ENCODE results near the gene LRRC25. TPM values are rescaled to one million over a fixed set of nuclear protein-coding genes. Genes with fewer than 3 reads are reported as not detected.
A peak's percentile ranks its signal among the peaks of the same experiment; 100 is the strongest.

The LRRC25 gene
- total RNA-seq, 3 donors from 2014 or later, result not detected

- ATAC-seq, result no peak
- no peaks in the 10 kb centered on the region for H3K36me3 Mint-ChIP-seq (ENCODE audit: insufficient read depth)
- no peaks in the 10 kb centered on the region for H3K27me3 Mint-ChIP-seq (ENCODE audit: low read depth)
- DNase-seq, result no peak
- H3K4me1 Mint-ChIP-seq (ENCODE audit: low read depth), result peaks cover 59% of the 10 kb centered on the region
- H3K4me3 Mint-ChIP-seq, result no peak overlapping the region
- H3K9me3 Mint-ChIP-seq, result no peaks in the 10 kb centered on the region
Measured at GRCh38 chr19:18423258-18424020, 26.0 kb upstream of the LRRC25 start.

- DNase-seq (no peak), ATAC-seq (no peak)
- H3K36me3 Mint-ChIP-seq (ENCODE audit: insufficient read depth), result no peaks in the 10 kb centered on the region
- H3K27me3 Mint-ChIP-seq (ENCODE audit: low read depth), result no peaks in the 10 kb centered on the region
- H3K4me3 Mint-ChIP-seq, result peak overlapping the region; percentile 91
- H3K9me3 Mint-ChIP-seq, result no peaks in the 10 kb centered on the region
- H3K4me1 Mint-ChIP-seq (ENCODE audit: low read depth), result peaks cover 64% of the 10 kb centered on the region
Measured at GRCh38 chr19:18422530-18423191, 25.2 kb upstream of the LRRC25 start.

- Mint-ChIP-seq H3K4me1 (ENCODE audit: low read depth) (peaks cover 72% of the 10 kb centered on the region), H3K36me3 (ENCODE audit: insufficient read depth) (no peaks in the 10 kb centered on the region), H3K4me3 (peak overlapping the region; percentile 91), H3K27me3 (ENCODE audit: low read depth) (peaks cover 3% of the 10 kb centered on the region), H3K9me3 (no peaks in the 10 kb centered on the region)
- no peak for ATAC-seq
- no peak for DNase-seq
Measured at GRCh38 chr19:18421371-18421959, 24.0 kb upstream of the LRRC25 start.

GRCh38 chr19:18420930-18421329 lies 23.5 kb upstream of the LRRC25 start:
- Mint-ChIP-seq H3K36me3 (ENCODE audit: insufficient read depth) (no peaks in the 10 kb centered on the region), H3K4me3 (peak overlapping the region; percentile 91), H3K9me3 (no peaks in the 10 kb centered on the region), H3K4me1 (ENCODE audit: low read depth) (peaks cover 74% of the 10 kb centered on the region), H3K27me3 (ENCODE audit: low read depth) (peaks cover 7% of the 10 kb centered on the region)
- ATAC-seq, result no peak
- no peak for DNase-seq

- ATAC-seq, result peak; percentile 32 to 40
- H3K9me3 Mint-ChIP-seq, result no peaks in the 10 kb centered on the region
- H3K27me3 Mint-ChIP-seq (ENCODE audit: low read depth), result peaks cover 10% of the 10 kb centered on the region
- peak overlapping the region; percentile 91 for H3K4me3 Mint-ChIP-seq
- no peaks in the 10 kb centered on the region for H3K36me3 Mint-ChIP-seq (ENCODE audit: insufficient read depth)
- H3K4me1 Mint-ChIP-seq (ENCODE audit: low read depth), result peaks cover 72% of the 10 kb centered on the region
- no peak for DNase-seq
Measured at GRCh38 chr19:18419699-18420460, 22.5 kb upstream of the LRRC25 start.

GRCh38 chr19:18419195-18419698 lies 21.8 kb upstream of the LRRC25 start, which contains the start of gene SSBP4:
TSS of gene SSBP4 (plus strand) at chr19:18419398. CDS start at chr19:18419649, 251 bp downstream.
- Mint-ChIP-seq H3K9me3 (no peaks in the 10 kb centered on the region), H3K4me1 (ENCODE audit: low read depth) (peaks cover 72% of the 10 kb centered on the region), H3K27me3 (ENCODE audit: low read depth) (peaks cover 14% of the 10 kb centered on the region), H3K36me3 (ENCODE audit: insufficient read depth) (no peaks in the 10 kb centered on the region), H3K4me3 (peak within 1 kb of the TSS; percentile 91)
- ATAC-seq, result peak; percentile 67
- DNase-seq, result peak; percentile 54

GRCh38 chr19:18418483-18419194 lies 21.2 kb upstream of the LRRC25 start:
- no peak for DNase-seq
- Mint-ChIP-seq H3K27me3 (ENCODE audit: low read depth) (peaks cover 16% of the 10 kb centered on the region), H3K9me3 (no peaks in the 10 kb centered on the region), H3K4me3 (peak overlapping the region; percentile 78), H3K4me1 (ENCODE audit: low read depth) (peaks cover 70% of the 10 kb centered on the region), H3K36me3 (ENCODE audit: insufficient read depth) (no peaks in the 10 kb centered on the region)
- ATAC-seq, result peak; percentile 25 to 27

GRCh38 chr19:18418029-18418482 lies 20.6 kb upstream of the LRRC25 start:
- no peaks in the 10 kb centered on the region for H3K9me3 Mint-ChIP-seq
- peaks cover 16% of the 10 kb centered on the region for H3K27me3 Mint-ChIP-seq (ENCODE audit: low read depth)
- DNase-seq, result no peak
- no peaks in the 10 kb centered on the region for H3K36me3 Mint-ChIP-seq (ENCODE audit: insufficient read depth)
- ATAC-seq, result no peak
- H3K4me1 Mint-ChIP-seq (ENCODE audit: low read depth), result peaks cover 64% of the 10 kb centered on the region
- H3K4me3 Mint-ChIP-seq, result peak overlapping the region; percentile 78

- Mint-ChIP-seq H3K9me3 (no peaks in the 10 kb centered on the region), H3K36me3 (ENCODE audit: insufficient read depth) (no peaks in the 10 kb centered on the region), H3K4me1 (ENCODE audit: low read depth) (peaks cover 58% of the 10 kb centered on the region), H3K27me3 (ENCODE audit: low read depth) (peaks cover 22% of the 10 kb centered on the region), H3K4me3 (peak overlapping the region; percentile 78)
- ATAC-seq, result no peak
- DNase-seq, result no peak
Measured at GRCh38 chr19:18417250-18418028, 20.0 kb upstream of the LRRC25 start.

GRCh38 chr19:18416778-18417249 lies 19.4 kb upstream of the LRRC25 start:
- H3K4me3 Mint-ChIP-seq, result peak overlapping the region; percentile 73
- DNase-seq (peak; percentile 49), ATAC-seq (peak; percentile 6 to 8)
- peaks cover 52% of the 10 kb centered on the region for H3K4me1 Mint-ChIP-seq (ENCODE audit: low read depth)
- H3K9me3 Mint-ChIP-seq, result no peaks in the 10 kb centered on the region
- no peaks in the 10 kb centered on the region for H3K36me3 Mint-ChIP-seq (ENCODE audit: insufficient read depth)
- H3K27me3 Mint-ChIP-seq (ENCODE audit: low read depth), result peaks cover 22% of the 10 kb centered on the region

GRCh38 chr19:18415178-18415867 lies 17.9 kb upstream of the LRRC25 start:
- Mint-ChIP-seq H3K4me3 (peak overlapping the region; percentile 42), H3K36me3 (ENCODE audit: insufficient read depth) (no peaks in the 10 kb centered on the region), H3K9me3 (no peaks in the 10 kb centered on the region), H3K27me3 (ENCODE audit: low read depth) (peaks cover 22% of the 10 kb centered on the region), H3K4me1 (ENCODE audit: low read depth) (peaks cover 41% of the 10 kb centered on the region)
- ATAC-seq, result no peak
- no peak for DNase-seq

GRCh38 chr19:18414504-18415177 lies 17.2 kb upstream of the LRRC25 start:
- H3K9me3 Mint-ChIP-seq, result no peaks in the 10 kb centered on the region
- peaks cover 39% of the 10 kb centered on the region for H3K4me1 Mint-ChIP-seq (ENCODE audit: low read depth)
- ATAC-seq (no peak), DNase-seq (no peak)
- H3K27me3 Mint-ChIP-seq (ENCODE audit: low read depth), result peaks cover 22% of the 10 kb centered on the region
- H3K4me3 Mint-ChIP-seq, result no peak overlapping the region
- no peaks in the 10 kb centered on the region for H3K36me3 Mint-ChIP-seq (ENCODE audit: insufficient read depth)

Measured in activated T-cell treated with anti-CD3 and anti-CD28 coated beads, Interleukin-2, amount 50 U/mL, for 4 hours (primary cell).